Mucosa of gallbladder (tissue), 1 donor: Measurements from ENCODE around the gene GRAMD1B. TPM values are rescaled to one million over a fixed set of nuclear protein-coding genes. Genes with fewer than 3 reads are reported as not detected.
A peak's percentile ranks its signal among the peaks of the same experiment; 100 is the strongest.

ENCODE experiments used
- DNase-seq: peaks from one replicate; pipeline ENCODE4 v3.0.0-alpha.2; 2020; ENCODE audit warnings: low spot score
- total RNA-seq: library from RNA; stranded (reverse); gene quantifications from one replicate; pipeline ENCODE4 v1.2.1, GENCODE V29; 2021
- donor health status: DM: no; HTN: no; CAD: no.

GRAMD1B gene
- total RNA-seq, 1 donor from 2014 or later, result 118 TPM

DNA sequence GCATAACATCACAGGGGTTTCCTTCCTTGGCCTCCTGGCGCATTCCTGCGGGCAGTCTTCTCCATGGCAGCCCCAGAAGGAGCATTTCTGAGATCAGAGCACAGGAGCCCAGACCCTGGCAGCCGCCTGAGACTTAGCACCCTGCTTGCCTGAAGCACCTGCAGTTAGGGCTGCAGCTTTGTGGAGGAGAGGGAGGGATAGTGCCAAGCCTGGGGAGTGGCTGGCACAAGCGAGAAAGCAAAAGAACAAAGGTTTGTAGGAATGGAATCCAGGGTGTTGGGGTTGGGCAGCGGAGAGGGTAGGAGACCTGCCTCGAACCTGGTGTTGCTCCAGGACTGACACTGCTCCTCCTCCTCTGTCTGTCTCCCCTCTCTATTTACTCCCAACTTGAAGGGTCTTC lies 157.5 kb downstream of the GRAMD1B start:
- peak; percentile 71 for DNase-seq

- peak; percentile 88 for DNase-seq
Observed at GRCh38 chr11:123588117-123588863, 158.2 kb downstream of the GRAMD1B start.

GRCh38 chr11:123588864-123589262 lies 158.8 kb downstream of the GRAMD1B start:
- DNase-seq, result no peak

- peak; percentile 90 for DNase-seq
Observed at GRCh38 chr11:123590296-123590912, 160.3 kb downstream of the GRAMD1B start.

GRCh38 chr11:123593570-123593969 lies 163.5 kb downstream of the GRAMD1B start:
- no peak for DNase-seq

GRCh38 chr11:123594188-123594901 lies 164.3 kb downstream of the GRAMD1B start:
- no peak for DNase-seq

- no peak for DNase-seq
Observed at GRCh38 chr11:123594921-123595320, 164.9 kb downstream of the GRAMD1B start.

- DNase-seq, result no peak
Observed at GRCh38 chr11:123597859-123598258, 167.8 kb downstream of the GRAMD1B start.

DNA sequence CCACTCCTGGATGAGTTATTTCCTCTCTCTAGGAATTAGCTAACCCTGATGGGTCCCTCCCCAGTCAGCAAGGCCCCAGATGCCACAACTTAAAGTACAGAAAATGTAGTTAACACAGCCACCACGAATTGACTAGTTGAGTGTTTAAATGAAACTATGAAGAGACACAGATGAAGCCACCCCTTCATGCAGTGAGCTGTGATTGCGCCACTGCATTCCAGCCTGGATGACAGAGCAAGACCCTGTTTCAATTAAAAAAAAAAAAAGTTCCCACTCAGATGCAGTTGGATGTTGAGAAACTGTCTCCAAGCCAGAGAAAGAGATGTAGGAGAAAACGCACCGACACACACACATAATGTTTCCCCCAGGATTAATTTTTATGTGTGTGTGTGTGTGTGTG lies 171.1 kb downstream of the GRAMD1B start:
- DNase-seq, result no peak

DNA sequence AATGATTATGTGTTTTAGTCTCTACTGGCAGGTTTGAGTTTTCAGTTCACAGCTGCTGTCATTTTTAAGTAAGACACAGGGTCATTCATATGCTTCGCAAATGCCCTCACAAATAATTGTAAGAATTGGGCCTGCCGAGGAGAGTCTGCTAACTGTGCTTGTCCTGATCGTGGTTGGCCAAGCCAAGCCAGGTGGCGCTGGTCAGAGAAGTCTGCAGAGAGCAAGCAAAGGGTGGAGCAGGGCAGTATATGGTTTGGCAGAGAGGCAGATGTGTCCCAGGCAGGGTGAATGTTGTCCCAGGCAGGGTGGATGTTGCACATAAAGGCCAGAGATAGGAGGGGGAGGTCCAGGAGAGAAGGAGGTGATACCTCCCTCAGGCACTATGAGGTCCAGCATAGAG lies 171.7 kb downstream of the GRAMD1B start:
- DNase-seq, result no peak

DNA sequence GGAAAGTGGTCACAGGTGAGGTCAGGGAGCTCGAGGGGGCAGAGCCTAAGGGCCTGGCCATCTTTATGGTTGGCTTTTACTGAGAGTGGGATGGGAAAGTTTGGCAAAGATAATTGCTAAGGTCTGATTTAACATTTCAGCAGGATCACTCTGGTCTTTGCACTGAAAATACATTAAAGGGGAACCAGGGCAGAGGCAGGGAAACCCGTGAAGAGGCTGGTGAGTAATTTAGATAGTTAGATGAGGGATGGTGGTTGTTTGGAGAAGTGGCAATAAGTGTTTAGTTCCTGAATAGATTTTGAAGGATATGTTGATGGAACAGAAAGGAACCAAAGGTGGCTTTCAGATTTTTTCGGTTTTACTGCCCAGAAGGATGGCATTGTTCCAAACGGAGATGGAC lies 173.6 kb downstream of the GRAMD1B start:
- DNase-seq, result no peak

- DNase-seq, result no peak
Observed at GRCh38 chr11:123607781-123608180, 177.7 kb downstream of the GRAMD1B start.

DNA sequence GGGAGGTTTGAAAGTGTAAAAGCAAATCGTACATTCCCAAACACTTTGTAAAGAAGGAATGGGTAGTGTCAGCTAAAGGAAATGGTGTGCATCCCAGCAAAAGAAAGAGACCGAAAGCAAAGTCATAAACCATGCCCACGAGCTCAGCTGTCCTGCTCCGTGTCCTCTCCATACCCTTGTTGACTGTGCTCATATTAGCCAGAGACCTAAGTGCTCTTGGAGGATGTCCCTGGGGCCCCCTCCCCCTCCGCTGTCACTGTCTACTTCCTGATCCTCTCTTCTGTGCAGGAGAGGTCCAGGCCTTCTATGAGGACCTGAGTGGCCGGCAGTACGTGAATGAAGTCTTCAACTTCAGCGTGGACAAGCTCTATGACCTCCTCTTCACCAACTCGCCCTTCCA lies 178.3 kb downstream of the GRAMD1B start:
- DNase-seq, result no peak

- DNase-seq, result no peak
Observed at GRCh38 chr11:123608945-123609344, 178.9 kb downstream of the GRAMD1B start.

DNA sequence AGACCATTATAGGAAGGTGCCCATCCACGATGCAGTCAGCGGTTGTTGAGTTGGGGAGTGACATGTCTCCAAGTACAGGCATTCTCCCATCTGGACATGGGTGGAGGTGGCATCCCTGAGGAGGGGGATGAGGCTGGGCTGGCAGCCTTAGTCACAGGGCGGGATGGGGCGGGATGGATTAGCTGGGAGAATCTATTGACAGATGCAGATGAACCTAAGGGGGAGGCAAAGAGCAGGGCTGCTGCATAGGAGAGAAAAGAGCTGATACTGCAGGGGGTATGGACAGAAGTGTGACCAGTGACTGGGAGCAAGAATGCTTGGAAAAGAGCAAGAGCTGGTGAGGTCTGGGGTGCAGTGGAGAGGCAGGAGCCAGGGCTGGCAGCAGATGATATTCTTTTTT lies 181.6 kb downstream of the GRAMD1B start:
- no peak for DNase-seq

GRCh38 chr11:123616505-123617198 lies 186.6 kb downstream of the GRAMD1B start:
- peak; percentile 65 for DNase-seq

DNA sequence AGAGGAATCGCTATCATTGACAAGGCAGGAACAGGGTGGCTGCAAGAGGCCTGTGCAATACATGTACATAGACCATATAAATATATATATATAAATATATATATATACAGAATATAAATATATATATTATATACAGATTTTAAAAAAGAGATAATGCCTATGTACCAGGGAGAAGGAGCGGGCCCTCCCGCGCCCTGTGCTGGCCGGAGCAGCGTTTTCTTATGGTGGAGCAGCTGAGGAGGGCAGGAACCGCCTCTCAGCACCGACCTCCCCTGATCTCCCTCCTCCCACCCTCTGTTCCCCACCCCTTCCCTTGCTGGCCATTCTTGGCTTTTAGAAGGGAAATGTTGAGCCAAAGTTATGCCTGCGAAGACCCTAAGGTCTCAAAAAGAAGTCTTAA lies 192.5 kb downstream of the GRAMD1B start:
- DNase-seq, result no peak

GRCh38 chr11:123624974-123625373 lies 194.9 kb downstream of the GRAMD1B start:
- DNase-seq, result no peak

DNA sequence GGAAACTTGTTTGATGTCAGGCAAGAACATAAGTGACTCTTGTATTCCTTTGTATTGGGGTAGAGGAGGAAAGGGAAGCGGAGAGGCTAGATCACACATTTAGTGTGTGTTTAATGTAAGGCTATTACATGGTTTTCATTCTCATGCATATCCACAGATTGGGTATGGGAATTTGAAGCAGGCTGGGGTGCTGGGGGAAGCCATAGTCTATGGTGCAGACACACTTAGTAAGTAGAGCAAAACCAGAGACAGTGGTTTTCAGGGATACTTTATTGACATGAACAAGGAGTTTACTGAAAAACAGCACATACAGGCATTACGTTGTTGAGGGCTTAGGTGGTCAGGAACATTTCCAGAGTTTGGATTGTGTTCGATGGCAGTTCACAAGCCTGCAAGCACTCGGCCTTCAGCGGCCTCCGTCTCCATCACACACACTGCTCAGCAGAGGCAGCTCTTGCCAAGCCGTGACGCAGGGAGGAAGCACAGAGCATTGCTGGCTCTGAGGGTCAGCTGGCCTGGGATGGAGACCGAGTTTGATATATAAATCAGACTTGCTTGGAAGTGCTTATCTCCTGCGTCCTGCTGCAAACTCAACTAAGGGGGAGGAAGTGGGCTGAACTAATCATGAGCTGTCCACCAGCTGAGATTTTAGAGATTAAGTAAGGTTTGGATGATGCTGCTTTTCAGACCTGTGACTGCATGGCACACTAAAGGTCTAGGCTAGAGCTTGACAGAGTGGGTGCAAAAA lies 199.0 kb downstream of the GRAMD1B start:
- DNase-seq, result peak; percentile 58

- DNase-seq, result no peak
Observed at GRCh38 chr11:123630126-123630608, 200.1 kb downstream of the GRAMD1B start.

- DNase-seq, result no peak
Observed at GRCh38 chr11:123640029-123640428, 210.0 kb downstream of the GRAMD1B start.
